ENCODE results near the gene LEFTY2.
A peak's percentile ranks its signal among the peaks of the same experiment; 100 is the strongest.
"Not testable (repeated sequence)": the region's sequence is repeated elsewhere in the genome, so short reads cannot be mapped to it uniquely, and the experiment has no call there.

Gene LEFTY2

GRCh38 chr1:225953315-225953714, 12.3 kb upstream of the LEFTY2 start:
- no peak for DNase-seq

GRCh38 chr1:225950905-225951497, 10.0 kb upstream of the LEFTY2 start:
- DNase-seq, result no peak

DNA sequence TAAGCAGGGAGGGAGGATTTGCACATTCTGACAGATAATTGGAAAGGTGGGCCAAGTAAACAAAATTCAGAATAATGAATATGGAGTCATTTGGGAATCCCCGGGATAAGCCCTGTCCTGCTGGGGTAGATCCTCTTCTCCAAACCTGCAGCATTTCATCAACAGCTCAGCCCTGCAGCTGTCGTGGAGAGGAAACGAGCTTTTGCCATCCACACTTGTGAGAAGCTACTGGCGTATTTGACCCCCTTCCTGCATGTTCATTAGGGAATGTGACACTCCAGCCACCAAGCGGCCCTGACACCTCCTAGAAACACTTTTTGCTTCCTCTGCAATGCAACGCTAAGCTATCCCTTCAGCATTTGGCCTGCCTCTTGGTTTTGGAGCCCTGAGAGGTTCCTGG, 8.0 kb upstream of the LEFTY2 start:
- DNase-seq, result no peak

GRCh38 chr1:225946803-225947202, 5.8 kb upstream of the LEFTY2 start:
- no peak for DNase-seq

DNA sequence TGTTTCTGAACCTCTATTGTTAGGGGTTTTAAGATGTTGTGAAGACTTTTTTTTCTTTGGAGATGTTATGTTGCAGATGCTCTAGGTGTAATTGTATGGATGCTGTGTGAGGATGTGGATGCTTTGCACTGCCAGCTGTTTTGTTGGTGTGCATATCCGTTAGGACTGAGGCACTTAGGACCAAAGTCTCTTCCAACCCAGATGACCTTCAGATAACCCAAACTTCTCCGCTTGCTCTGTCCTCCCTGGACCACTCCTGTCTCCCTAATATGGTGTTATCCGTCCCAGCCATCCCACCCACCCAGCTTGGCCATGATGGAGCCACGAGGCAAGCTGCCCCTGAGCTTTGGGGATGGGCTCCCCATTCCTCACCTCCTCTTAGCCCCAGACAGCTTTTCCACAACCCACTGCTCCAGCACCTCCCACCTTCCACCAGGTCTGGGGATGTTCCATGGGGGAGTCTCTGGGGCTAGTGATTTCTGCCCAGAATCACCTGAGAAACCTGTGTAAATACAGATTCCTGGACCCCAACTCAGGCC, 5.1 kb upstream of the LEFTY2 start:
- DNase-seq, result no peak

DNA sequence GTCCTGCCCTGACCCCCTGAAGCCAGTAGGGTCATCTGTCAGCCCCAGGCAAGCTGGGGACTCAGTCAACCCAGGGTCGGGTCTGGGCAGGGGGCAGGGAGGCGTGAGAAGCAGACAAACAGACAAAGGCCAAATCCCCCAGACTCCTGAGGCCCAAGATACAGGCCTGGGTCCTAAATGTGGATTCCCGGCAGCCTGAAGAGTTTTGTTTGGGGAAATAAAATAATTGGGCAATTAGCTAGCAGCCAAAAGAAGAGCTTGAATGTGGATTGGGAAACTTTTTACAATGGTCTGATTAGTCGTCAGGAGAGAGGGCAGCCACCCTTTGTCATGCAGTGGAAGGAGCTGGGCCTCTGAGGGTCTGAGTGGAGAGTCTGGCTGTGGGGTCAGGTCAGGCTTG, 4.5 kb upstream of the LEFTY2 start:
- no peak for DNase-seq

DNA sequence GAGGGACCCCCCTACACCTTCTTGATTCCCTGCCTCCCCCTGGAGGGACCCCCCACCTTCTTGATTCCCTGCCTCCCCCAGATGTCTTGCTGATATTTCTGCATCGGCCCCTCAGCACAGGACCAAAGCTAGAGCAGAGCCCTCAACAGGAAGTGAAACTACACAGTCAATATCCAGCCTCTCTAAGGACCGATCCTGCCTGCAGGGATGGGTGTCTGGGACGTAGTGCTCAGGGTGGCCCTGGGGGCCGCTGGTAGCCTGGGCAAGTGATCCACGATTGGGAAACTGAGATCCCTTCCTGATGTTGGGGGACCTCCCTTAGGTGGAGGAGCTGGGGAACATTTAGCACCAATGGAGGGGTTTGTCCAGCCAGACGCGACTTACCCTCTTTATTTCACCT, 3.9 kb upstream of the LEFTY2 start:
- no peak for DNase-seq

DNA sequence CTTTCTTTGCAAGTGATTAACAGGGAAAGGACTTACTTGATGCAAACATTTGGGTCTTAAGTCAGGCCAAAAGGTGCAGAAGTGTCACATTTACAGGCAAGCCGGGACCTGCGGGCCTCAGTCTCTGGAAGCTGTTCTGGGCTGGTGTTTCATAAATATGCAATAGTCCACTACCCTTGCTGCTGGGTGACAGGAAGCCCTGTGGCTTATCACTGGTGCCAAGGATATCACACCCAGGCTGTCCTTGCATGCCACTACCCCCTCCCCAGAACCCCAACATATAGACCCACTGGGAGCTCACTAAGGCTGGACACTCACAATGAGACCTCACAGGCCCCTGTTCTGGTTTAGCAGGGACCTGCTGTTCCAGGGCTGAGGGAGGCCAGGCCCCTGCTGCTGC, 3.4 kb upstream of the LEFTY2 start:
- no peak for DNase-seq

DNA sequence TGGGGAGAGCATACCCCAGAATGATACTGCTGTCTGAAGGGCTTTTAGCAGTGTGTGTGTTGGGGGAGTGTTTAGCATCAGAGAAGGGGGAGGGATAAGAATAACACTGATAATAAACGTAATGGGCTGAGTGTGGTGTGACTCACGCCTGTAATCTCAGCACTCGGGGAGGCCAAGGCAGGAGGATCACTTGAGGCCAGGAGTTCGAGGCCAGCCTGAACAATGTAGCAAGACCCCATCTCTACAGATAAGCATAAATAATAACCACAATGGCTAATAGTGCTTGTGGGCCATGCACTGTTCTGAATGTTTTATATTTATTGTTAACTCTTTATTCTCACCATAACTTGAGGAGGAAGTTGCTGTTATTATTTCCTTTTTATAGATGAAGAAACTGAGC, 2.6 kb upstream of the LEFTY2 start:
- no peak for DNase-seq

DNA sequence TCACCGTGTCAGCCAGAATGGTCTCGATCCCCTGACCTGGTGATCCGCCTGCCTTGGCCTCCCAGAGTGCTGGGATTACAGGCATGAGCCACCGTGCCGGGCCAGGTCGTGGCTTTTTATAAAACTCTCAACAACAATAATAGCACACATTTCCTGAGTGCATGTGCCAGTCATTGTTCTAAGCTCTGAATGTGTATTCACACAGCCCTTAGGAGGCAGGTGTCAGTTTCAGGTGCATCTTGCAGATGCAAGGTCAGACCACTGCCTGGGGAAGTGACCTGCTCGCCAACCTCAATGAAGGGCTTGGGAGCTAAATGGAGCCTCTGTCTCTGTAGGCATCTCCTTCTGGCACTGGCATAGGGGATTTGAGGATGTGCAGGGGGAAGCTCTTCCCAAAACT, 1.6 kb upstream of the LEFTY2 start:
- no peak for DNase-seq

- no peak for DNase-seq
These were observed 862 bp upstream of the LEFTY2 start for GRCh38 chr1:225941942-225942222.

DNA sequence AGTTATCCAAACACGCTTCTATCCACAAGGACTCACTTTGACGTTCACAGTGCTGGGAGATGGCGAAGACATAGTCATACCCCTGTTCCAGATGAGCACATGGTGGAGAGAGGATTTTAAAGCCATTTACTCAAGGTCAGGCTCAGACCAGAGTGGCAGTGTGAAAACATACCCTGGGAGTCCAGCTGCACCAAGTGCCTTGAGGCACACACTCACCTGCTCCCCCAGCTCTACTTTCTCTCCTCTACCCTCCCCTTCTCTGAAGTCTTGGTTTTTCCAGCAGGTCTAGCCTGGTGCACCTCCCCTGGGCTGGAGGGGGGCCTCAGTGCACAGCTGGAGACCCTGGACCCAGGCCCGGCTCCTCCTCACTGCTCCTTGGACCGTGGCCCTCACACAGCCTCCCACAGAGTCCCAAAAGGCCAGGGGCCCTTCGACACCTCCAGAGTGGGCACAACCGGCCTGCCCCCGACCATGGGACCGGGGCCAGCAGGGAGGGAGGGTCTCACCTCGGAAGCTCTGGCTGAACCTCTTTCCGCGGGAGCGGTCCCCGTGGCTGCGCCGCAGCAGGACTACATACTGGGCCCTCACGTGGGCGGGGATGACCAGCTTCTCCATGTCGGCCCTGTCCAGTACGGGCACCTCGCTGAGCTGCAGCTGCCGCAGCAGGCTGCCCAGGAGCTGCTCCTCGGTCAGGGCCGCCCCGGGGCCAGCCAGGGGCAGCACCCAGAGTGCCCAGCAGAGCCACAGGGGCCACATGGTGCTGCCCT, 452 bp downstream of the LEFTY2 start:
- no peak for DNase-seq

DNA sequence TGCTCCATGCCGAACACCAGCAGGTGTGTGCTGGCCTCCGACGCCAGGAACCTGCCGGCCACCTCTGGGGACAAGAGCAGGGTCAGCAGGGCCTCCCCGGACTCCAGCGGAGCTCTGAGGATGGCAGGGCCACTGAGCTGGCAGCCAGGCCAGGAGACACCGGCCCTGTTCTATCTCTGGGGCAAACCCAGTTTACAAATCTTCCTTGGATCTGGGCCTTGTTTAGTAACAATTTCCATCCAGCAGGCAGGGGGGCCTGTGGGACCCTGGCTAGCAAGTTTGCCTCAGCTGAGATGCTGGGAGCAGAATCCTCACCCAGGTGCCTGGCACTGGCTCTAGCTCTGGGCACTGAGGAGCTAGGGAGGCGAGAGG, 1.1 kb downstream of the LEFTY2 start:
- DNase-seq, result not testable (repeated sequence)

DNA sequence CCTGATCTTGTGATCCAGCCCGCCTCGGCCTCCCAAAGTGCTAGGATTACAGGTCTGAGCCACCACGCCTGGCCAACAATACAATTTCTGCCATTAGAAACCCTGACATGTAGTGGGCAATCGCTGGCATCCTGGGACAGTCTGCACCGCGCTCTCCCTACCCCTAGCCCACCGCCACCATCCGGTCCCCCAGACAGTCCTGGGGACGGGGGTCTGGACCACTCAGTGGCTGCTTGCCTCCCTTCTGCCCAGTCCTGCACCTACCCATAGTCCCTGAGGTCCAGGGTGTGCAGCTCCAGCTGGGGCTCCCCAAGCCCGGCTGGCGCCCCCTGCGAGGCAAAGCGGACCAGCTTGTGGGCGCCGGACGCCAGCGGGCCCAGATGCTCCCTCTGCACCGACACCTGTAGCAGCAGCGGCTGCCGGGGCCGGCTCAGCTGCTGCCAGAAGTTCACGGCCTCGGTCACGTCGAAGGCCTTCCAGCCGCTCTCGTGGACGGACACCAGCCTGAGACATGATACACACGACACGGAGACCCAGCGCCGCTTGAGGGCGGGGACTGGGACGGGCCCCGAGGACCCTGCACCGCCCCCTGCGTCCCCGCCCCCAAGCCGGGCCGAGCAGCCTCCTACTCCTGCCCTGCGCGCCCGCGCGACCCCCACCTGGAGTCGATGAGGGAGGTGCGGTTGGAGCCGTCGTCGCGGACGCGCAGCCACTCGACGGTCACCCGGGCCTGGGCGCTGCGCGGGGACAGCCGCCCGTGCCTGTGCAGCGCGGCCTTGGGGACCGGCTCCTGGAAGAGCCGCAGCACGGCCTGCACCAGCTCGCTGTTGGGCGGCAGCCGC, 1.7 kb downstream of the LEFTY2 start:
- DNase-seq, result not testable (repeated sequence)

DNA sequence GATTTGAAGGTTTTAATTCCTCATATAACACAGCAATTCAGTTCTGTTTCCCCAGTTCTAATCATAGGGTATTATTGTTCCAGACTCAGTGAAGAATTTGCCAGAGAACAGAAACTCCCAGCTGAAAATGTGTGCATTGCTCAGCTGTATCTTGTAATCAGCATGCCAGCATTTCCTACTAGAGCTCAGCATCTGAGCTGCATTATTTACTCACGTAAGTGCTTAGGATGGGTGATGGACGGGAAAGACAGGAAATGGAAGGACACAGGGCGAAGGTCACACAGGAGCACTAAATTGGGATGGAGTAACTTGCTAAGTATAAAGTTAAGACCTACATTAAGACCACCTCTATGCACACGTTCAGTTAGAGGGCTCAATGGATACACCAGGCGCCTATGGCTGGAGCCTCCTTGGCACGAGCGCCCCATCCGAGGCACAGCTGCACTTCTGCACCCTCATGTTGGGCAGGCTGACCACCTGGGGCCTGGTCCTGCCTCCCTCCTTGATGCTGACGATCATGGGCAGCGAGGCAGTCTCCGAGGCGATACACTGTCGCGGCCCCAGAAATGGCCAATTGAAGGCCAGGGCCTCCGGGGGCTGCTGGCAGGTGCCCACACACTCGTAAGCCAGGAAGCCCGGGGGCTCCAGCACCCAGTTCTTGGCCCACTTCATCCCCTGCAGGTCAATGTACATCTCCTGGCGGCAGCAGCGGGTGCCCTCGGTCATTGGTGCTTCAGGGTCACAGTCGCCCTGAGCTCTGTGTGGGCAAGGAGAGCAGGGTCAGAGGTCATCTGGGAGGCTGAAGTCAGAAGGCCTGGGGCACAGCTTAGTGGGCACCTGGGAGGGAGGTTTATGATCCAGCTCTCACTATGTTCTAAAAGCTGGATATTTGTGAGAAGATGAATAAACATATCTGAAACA, 3.7 kb downstream of the LEFTY2 start:
- DNase-seq, result no peak

- no peak for DNase-seq
These were observed 4.5 kb downstream of the LEFTY2 start for GRCh38 chr1:225936523-225936922.

DNA sequence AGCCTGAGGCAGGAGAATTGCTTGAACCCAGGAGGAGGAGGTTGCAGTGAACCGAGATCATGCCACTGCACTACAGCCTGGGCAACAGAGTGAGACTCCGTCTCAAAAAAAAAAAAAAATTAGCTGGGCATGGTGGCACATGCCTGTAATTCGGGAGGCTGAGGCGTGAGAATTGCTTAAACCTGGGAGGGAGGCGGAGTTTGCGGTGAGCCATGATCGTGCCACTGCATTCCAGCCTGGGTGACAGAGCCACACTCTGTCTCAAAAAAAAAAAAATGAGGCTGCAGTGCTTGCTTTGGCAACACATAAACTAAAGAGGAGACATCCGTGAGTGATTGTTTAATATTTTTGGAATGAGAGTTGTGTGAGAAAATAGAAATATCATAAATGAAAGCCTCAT, 4.9 kb downstream of the LEFTY2 start:
- not testable (repeated sequence) for DNase-seq

DNA sequence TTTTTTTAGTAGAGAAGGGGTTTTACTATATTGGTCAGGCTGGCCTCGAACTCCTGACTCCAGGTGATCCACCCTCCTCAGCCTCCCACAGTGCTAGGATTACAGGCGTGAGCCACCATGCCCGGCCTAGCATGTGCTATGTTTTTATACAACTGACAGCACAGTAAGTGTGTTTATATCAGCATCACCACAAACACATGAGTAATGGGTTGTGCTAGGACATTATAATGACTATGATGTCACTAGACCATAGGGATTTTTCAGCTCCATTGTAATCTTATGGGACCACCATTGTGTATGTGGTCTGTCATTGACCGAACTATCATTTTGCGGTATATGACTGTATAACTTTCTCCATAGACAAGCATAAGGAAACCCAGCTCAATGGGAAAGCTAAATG, 6.3 kb downstream of the LEFTY2 start:
- no peak for DNase-seq

DNA sequence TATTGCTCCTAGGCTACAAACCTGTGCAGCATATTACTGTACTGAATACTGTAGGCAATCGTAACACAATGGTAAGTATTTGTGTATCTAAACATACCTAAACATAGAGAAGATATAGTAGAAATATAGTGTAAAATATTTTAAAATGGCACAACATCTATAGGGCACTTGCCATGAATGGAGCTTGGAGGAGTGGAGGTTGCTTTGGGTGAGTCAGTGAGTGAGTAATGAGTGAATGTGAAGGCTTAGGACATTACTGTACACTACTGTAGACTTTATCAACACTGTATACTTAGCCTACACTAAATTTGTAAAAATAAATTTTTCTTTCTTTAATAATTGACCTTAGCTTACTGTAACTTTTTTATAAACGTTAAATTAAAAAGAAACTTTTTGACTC, 7.9 kb downstream of the LEFTY2 start:
- peak; percentile 69 for DNase-seq

DNA sequence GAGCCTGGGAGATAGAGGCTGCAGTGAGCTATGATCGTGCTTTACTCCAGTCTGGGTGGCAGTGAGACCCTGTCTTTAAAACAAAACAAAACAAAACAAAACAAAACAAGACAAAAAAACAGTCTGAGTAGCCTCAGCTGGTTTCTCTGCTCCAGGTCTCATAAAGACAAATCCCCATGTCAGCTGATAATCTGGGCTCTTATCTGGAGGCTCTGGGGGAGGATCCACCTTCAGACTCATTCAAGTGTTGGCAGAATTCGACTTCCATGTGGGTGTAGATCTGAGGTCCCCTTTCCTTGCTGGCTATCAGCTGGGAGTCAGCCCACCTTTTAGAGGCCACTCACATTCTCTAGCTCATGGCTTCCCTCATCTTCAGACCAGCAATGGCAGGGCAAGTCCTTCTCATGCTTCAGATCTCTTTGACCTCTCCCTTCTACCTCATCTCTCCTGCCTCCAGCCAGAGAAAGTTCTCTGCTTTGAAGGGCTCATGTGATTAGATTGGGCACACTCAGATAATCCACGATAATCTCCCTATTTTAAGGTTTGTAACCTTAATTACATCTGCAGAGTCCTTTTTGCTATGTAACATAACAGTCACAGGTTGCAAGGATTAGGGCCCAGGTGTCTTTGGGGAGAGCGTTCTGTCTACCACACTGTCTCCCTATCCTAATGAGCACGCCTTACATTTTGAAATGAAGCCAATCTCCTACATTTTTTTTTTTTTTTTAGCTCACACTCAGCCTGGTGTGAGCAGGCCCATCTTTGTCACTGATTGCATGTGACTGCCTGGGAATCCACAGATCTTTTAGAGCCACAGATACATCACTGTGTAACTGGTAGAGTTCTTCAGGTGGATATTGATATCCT, 9.5 kb downstream of the LEFTY2 start:
- no peak for DNase-seq

DNA sequence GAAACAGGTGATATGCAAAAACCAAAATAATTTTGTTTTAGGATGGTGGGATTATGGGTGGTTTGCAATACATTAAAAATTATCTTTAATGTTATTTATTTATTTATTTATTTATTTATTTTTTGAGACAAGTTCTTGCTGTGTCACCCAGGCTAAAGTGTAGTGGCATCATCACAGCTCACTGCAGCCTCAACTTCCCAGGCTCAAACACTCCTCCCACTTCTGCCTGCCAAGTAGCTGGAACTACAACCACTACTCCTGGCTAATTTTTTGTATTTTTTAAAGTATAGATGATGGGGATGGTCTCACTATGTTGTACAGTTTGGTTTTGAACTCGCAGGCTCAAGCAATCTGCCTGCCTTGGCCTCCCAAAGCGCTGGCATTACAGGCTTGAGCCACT, 10.5 kb downstream of the LEFTY2 start:
- DNase-seq, result no peak

DNA sequence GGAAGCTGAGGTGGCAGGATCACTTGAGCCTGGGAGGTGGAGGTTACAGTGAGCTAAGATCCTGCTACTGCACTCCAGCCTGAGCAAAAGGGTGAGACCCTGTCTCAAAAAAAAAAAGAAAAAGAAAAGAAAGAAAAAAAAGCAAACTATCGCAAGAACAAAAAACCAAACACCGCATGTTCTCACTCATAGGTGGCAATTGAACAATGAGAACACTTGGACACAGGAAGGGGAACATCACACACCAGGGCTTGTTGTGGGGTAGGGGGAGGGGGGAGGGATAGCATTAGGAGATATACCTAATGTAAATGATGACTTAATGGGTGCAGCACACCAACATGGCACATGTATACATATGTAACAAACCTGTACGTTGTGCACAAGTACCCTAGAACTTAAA, 11.6 kb downstream of the LEFTY2 start:
- DNase-seq, result not testable (repeated sequence)
